ENCODE measurements around the gene PARVG.

The PARVG gene

DNA sequence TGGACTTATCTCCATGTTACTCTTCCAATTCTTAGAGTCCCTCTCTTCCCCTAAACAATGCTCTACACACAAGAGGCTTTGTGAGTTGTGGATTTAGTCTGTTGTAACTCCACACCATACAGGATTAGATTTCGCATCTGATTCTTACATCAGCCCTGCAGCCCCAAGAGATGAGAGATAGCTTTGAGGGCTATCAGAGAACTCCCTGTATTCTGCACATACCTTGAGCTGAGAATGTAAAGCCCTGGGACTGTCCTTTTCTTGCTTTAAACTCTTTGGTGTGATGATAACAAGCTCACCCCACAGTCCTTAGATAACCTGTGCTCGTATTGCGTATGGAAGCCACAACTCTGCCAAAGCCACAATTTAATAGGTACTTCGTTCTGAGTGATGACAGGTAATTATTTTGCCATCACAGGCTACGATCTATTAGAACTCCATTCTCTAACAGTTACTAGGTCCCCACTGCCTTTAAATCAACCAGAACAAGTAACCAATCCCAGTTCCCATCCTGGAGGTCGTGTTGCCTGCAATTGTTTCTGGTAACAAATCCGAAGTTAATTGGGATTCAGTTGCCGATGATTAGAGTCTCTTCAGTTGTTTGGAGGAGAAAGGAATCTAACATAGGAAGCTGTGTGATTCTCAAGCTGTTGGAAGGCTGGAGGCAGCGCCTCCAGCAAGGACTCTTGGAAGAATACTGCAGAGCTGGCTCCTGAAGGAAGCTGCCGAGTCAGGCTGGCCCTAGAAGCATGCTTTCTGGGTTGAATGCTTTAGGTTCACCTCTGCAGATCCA lies 1.3 kb upstream of the PARVG start:
- TF ChIP-seq, protein P1, sequence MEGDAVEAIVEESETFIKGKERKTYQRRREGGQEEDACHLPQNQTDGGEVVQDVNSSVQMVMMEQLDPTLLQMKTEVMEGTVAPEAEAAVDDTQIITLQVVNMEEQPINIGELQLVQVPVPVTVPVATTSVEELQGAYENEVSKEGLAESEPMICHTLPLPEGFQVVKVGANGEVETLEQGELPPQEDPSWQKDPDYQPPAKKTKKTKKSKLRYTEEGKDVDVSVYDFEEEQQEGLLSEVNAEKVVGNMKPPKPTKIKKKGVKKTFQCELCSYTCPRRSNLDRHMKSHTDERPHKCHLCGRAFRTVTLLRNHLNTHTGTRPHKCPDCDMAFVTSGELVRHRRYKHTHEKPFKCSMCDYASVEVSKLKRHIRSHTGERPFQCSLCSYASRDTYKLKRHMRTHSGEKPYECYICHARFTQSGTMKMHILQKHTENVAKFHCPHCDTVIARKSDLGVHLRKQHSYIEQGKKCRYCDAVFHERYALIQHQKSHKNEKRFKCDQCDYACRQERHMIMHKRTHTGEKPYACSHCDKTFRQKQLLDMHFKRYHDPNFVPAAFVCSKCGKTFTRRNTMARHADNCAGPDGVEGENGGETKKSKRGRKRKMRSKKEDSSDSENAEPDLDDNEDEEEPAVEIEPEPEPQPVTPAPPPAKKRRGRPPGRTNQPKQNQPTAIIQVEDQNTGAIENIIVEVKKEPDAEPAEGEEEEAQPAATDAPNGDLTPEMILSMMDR (conservative IDR thresholded peaks at IDR 0.05; ENCODE audit: low read depth, low read length) = no peak
- no peak overlapping the region for H3K4me3 ChIP-seq (ENCODE audit: low read depth, low read length)
- DNase-seq (ENCODE audit: low read depth) = no peak

DNA sequence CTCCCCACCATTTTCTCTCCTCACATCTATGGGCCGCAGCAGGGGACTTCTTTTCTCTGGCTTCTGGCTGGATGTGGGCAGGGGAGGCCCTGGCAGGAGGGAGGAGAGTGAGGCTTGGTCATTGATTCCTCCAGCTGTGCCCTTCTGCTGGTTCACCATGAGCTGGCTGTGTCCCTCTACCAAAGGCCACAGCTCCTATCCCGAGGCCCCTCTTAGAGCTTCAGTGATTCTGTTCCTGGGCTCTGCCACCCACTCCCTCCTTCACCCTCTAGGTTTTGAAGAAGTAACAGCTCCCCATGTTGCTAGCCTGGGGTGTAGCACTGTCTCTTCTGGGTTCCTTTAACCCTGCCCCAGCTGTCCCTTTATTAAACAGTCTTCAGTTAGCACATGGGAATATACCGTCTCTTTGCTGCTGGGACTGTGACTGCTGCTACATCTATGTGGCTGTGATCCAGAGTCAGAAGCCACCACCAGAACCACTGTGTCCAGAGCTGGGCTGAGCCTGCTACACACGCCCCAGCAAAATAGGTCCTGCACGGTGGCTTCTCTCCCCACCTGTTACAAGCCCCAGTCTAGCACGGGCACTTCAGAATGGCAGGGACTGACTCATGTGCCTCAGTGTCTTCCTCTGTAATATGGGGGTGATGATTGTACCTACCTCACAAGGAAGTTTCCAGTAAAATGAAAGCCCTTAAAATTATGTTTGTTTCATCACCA lies 578 bp upstream of the PARVG start:
- no peak for DNase-seq (ENCODE audit: low read depth)
- H3K4me3 ChIP-seq (ENCODE audit: low read depth, low read length) = no peak overlapping the region
- TF ChIP-seq, protein P1 (conservative IDR thresholded peaks at IDR 0.05; ENCODE audit: low read depth, low read length) = no peak

DNA sequence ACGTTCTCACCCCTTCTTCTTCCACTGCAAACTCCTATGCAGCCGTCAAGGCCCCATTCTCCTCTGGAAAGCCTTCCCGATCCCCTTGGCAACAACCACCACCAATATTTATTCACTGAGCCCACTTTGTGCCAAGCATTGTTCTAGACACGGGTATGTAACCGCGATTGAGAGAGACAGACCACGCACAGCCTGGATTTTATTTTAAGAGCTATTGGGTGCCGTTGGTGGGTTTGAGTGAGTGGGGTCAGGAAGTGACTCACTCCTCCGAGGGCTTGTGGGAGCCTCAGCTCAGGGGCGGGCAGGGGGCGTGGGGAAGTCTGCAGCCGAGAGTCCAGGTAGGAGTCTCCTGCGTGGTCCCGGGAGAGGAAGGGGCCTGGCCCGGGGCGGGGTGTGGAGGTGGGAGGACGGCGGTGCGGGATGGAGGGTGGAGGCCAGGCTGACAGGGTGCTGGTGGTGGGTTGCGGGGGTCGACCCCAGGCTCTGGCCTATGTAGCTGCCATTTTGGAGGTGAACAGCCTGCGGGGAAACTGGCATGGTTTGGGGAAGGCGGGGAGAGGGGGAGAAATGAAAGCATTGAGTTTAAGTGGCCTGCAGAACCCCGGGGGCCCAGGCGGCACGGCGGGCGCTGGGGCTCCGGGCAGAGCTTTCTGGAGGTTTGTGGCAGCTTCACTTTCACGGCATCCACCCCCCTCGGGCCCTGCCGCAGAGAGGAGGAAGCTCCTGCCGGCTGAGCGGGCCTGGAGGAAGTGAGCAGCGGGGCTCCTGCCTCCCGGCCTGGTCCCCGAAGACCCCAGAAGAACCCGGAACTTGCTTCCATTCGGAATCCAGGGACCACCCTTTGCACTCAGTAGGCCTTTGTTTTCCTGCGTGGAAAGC lies 547 bp downstream of the PARVG start:
- no peak for DNase-seq (ENCODE audit: low read depth)

DNA sequence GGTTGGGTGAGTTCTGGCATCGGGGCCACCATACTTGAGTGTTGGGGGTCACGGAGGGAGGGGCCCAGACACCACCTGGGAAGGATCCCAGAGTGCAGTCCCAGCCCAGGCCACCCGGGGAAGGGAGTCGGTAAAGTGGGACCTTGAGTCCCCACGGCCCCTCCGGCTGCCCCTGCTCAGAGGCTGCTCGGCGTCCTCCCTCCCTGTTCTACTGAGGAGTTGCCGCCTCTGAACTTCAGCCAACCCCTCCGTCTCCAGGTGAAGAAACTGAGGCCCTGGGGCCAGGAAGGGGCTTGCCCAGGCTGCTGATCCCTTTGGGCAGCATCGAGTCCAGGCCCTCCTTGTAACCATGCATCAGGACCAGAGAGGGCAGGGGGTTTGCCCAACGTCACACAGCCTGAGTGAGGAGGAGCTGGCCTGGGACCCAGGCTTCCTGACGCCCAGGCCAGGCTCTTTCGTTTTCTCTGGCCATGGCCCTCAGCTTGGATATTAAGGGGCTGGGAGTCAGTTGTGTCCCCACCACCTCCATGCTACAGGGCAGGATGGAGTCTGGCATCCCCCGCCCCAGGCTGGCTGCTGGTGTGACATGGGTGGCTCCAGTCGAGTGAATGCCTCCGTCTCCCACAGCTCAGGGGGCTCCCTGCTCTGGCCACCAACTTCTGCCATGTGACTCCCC lies 1.3 kb downstream of the PARVG start:
- DNase-seq (ENCODE audit: low read depth) = no peak
- TF ChIP-seq, protein P1 (conservative IDR thresholded peaks at IDR 0.05; ENCODE audit: low read depth, low read length) = no peak
- H3K4me3 ChIP-seq (ENCODE audit: low read depth, low read length) = no peak overlapping the region

More for the DNA sequence above, 547 bp downstream of the PARVG start:
- TF ChIP-seq, protein P1 (conservative IDR thresholded peaks at IDR 0.05; ENCODE audit: low read depth, low read length) = no peak
- H3K4me3 ChIP-seq (ENCODE audit: low read depth, low read length) = no peak overlapping the region

DNA sequence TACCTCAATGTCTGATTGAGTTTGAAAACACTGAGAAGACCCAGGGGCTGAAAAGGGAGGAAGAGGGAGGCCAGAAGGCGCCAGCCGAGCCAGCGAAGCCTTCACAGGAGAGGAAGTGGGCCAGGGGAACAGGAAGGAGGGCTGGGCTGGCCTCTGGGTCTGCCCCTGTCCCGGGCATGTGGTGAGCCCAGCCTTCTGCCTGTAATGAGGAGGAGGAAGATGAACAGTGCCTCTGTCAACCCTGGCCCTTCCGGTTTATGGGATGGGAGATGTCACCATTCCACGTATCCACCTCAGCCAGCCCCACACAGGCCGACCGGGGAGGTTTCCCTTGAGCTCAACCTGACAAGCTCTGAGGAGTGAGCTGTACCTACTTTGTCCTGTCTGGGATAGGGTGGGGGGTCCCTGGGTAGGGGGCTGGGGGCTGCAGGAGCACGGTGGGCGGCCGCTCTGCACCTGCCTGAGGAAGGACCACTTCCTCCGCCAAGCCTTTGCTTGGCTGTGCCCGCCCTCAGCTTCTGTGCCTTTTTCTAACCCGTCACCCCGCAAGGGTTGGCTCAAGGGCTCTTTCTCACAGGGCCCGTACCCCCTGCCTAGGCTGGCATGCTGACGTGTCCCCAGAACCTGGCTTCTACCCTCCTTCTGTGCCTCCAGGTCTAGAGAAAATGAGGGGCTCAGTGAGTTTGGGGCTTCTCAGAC lies 2.0 kb downstream of the PARVG start:
- H3K4me3 ChIP-seq (ENCODE audit: low read depth, low read length) = no peak overlapping the region
- no peak for DNase-seq (ENCODE audit: low read depth)

More for the DNA sequence above, 2.0 kb downstream of the PARVG start:
- TF ChIP-seq, protein P1 (conservative IDR thresholded peaks at IDR 0.05; ENCODE audit: low read depth, low read length) = no peak

Measured in choroid plexus epithelial cell (primary cell).